SK-N-SH (cell line): ENCODE data around the gene CCDC107.

Experiments
- ELF1 ChIP-seq: IDR thresholded peaks from 2 replicates; pipeline ENCODE4 v1.4.0; 2012
- EP300 ChIP-seq, 2 experiments: IDR thresholded peaks; 2 replicates each; pipeline versions ENCODE4 v1.4.0 to v1.6.1; 2012; ENCODE audit warnings: borderline replicate concordance in 1 of 2, low read depth in 1 of 2, low read length in 1 of 2
- JUND ChIP-seq: IDR thresholded peaks from 2 replicates; pipeline ENCODE4 v1.4.0; 2012
- RAD21 ChIP-seq: IDR thresholded peaks from 2 replicates; pipeline ENCODE4 v1.6.1; 2012; ENCODE audit warnings: mild to moderate bottlenecking, low read length
- RCOR1 ChIP-seq: fragments of 150-350 bp; IDR thresholded peaks from 2 replicates; pipeline ENCODE4 v1.6.1; 2017; ENCODE audit warnings: antibody characterized with exemption, low read length
- RXRA ChIP-seq: IDR thresholded peaks from 2 replicates; pipeline ENCODE4 v1.4.0; 2012; ENCODE audit warnings: low read depth, mild to moderate bottlenecking, borderline replicate concordance
- SMC3 ChIP-seq: IDR thresholded peaks from 2 replicates; pipeline ENCODE4 v1.6.1; 2012; ENCODE audit warnings: low read depth, low read length, improper control_type of control experiment
- TAF1 ChIP-seq: IDR thresholded peaks from 2 replicates; pipeline ENCODE4 v1.6.1; 2012; ENCODE audit warnings: low read depth, mild to moderate bottlenecking, low read length, moderate library complexity, borderline replicate concordance
- TEAD4 ChIP-seq: IDR thresholded peaks from 2 replicates; pipeline ENCODE4 v1.4.0; 2012; ENCODE audit warnings: mild to moderate bottlenecking, borderline replicate concordance; ENCODE audit not compliant: insufficient read depth
- TF ChIP-seq, protein P1 (sequence below): fragments of 200-600 bp; sonication (generic); IDR thresholded peaks from 2 replicates; pipeline ENCODE4 v1.6.1; 2017; ENCODE audit warnings: antibody characterized with exemption, mild to moderate bottlenecking, moderate library complexity
- TF ChIP-seq, protein P2 (sequence below): fragments of 150-350 bp; IDR thresholded peaks from 2 replicates; pipeline ENCODE4 v1.6.1; 2017; ENCODE audit warnings: antibody characterized with exemption, low read length, low read depth, borderline replicate concordance

DNA sequence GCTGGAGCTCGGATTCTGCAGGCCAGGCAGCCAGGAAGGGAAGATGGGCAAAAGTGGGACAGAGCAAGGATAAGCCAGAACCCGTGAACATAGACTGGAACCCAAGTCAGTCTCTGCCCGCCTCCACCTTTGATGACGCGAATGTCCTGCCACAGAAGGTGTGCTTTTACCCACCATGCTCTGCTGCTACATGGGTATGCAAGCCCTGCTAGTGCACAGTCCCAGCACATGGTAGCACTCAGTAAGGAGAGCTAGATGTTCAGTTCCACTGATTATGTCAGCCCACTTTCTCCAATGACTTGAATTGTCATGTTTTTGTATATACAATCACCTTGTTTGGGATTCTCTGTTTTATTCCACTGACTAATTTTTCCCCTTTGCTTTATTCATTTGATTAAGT lies 28.5 kb upstream of the CCDC107 start:
- TF ChIP-seq ELF1, result no peak
- TF ChIP-seq RCOR1, result no peak
- TF ChIP-seq JUND, result no peak
- TF ChIP-seq, protein P1, sequence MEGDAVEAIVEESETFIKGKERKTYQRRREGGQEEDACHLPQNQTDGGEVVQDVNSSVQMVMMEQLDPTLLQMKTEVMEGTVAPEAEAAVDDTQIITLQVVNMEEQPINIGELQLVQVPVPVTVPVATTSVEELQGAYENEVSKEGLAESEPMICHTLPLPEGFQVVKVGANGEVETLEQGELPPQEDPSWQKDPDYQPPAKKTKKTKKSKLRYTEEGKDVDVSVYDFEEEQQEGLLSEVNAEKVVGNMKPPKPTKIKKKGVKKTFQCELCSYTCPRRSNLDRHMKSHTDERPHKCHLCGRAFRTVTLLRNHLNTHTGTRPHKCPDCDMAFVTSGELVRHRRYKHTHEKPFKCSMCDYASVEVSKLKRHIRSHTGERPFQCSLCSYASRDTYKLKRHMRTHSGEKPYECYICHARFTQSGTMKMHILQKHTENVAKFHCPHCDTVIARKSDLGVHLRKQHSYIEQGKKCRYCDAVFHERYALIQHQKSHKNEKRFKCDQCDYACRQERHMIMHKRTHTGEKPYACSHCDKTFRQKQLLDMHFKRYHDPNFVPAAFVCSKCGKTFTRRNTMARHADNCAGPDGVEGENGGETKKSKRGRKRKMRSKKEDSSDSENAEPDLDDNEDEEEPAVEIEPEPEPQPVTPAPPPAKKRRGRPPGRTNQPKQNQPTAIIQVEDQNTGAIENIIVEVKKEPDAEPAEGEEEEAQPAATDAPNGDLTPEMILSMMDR, result no peak
- TF ChIP-seq TEAD4, result no peak
- no peak for TF ChIP-seq TAF1
- TF ChIP-seq, protein P2, sequence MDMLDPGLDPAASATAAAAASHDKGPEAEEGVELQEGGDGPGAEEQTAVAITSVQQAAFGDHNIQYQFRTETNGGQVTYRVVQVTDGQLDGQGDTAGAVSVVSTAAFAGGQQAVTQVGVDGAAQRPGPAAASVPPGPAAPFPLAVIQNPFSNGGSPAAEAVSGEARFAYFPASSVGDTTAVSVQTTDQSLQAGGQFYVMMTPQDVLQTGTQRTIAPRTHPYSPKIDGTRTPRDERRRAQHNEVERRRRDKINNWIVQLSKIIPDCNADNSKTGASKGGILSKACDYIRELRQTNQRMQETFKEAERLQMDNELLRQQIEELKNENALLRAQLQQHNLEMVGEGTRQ, result no peak
- TF ChIP-seq EP300 (IDR thresholded peaks at IDR 0.05; ENCODE audit: borderline replicate concordance in 1 of 2, low read depth in 1 of 2, low read length in 1 of 2), result no peak
- no peak for TF ChIP-seq RXRA
- TF ChIP-seq SMC3, result no peak
- no peak for TF ChIP-seq RAD21
